Stimulated activated CD4-positive, alpha-beta T cell treated with anti-CD3 and anti-CD28 coated beads, Interleukin-12 subunit alpha, Interleukin-12 subunit beta, amount 100 ng/mL, for 24 hours (primary cell): ENCODE results near the gene DEF6.

Source experiments
- DNase-seq, 2 experiments: peaks; one replicate each; pipeline ENCODE4 v3.0.0-alpha.2; 2020; ENCODE audit warnings: low read depth in 2 of 2

The DEF6 gene

DNA sequence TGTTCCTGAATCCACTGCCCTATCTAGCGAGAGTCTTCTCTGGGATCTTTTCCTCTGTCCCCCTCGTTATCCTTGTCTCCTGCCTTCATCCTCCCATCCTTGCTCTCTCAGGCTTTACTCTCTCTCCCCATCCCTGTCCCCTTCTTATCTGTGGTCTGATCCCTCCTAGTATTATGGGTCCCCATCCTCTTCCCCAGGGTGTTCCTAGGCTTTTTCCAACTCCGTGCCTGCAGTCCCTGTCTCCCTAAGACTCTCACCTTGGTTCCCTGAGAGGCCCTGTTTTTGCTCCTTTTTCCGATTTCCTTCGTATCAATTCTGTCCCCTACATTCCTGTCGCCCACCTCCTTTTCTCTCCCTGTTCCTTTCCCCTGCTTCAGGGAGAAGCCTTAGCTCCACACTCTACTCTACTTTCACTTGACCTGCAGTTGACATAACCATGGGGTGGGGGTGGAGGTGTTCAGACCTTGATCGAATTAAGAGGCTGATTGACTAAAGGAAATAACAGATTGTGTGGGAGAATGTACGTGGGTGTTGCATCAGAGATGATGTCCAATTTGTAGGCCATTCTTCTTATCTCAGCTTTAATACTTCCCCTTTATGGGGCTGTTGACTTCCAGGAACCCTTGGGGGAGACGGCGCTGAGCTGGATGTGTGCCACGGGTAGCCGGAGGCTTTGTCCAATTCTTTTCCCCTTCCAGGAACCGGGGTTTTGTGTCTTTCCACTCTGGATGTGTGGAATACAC lies 45.6 kb downstream of the DEF6 start:
- DNase-seq = no peak

DNA sequence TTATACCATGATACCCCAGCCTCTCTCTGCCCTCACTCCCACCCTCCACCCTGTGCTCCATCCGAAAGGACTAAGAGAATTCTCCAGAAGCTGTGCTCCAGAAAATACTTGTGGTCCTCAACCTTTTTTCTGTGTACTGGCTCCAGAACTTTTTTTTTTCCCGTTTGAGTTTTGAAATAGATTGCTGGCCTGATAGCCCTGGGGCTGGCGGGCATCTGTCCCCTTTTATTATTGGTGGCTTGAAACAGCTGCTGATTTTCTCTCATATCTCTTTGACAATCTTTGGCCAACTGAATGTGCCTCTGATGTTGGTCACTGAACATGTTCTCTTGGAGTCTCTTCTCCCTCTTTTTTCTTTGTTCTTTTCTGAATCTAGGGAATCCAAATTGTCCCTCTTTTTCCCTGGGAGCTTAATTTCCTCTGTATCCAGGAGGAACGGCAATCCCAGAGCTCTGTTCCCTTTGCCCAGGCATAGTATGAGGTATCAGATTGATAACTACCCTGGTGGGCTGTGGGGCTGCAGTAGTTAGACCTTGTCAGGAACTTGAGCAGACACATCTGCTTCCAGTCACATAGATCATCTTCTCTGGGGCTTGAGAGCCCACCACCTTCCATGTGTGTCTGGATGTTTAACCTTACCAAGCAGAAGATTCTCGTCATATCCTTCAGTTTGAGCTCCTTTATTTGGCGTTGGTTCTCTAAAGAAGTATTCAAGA lies 46.4 kb downstream of the DEF6 start:
- no peak for DNase-seq

DNA sequence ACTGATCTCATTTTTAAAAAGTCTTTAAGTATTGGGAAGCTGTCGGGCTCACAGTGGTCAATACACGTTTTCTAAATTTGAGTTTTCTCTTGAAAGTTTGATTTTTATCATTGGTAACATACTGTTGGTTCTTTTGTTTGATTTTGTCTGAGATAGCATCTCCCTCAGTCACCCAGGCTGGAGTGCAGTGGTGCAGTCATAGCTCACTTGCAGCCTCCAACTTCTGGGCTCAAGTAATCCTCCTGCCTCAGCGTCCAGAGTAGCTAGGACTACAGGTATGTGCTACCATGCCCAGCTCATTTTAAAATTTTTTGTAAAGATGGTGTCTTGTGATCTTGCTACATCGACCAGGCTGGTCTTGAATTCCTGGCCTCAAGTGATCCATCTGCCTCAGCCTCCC lies 53.8 kb downstream of the DEF6 start:
- DNase-seq = no peak

DNA sequence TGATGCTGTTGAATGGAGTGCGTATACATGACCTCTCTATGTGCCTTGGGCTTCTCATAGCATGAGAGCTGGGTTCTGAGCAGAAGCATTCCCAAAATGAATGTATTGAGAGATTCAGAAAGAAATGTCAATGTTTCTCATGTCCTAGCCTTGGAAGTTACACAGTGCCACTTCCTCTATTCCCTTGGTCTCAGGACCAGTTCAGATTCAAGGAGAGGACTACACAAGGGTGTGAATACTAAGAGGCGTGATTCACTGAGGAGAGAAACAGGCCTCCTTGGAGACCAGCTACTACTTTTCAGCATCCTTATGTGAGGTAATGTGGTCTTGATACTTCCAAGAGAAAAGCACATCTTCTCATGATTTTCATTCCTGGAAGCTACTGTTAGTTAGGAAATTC lies 55.1 kb downstream of the DEF6 start:
- DNase-seq = no peak

DNA sequence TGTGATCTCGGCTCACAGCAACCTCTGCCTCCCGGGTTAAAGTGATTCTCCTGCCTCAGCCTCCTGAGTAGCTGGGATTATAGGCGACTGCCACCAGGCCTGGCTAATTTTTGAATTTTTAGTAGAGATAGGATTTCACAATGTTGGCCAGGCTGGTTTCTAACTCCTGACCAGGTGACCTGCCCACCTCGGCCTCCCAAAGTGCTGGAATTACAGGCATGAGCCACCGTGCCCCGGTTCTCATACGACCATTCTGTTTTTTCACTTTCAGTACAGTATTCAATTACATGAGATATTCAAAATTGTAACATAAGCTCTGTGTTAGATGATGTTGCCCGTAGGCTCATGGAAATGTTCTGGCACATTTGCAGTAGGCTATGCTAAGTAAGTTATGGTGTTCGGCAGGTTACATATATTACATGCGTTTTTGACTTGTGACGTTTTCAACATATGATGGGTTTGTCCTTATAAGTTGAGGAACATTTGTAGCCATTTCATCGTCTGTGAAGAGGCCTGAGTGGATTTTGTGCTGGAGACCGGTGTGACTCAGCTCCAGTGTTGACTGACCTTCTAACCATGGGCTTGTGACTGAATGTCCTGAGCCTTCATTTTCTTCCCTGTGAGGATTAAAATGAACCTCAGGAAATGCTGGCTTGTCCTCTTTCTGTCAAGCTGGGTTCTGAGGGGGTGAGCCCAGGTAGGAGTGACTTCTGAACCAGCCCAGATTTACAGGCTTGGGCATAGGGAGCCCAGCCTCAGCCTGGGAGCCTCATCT lies 56.9 kb downstream of the DEF6 start:
- DNase-seq = no peak

DNA sequence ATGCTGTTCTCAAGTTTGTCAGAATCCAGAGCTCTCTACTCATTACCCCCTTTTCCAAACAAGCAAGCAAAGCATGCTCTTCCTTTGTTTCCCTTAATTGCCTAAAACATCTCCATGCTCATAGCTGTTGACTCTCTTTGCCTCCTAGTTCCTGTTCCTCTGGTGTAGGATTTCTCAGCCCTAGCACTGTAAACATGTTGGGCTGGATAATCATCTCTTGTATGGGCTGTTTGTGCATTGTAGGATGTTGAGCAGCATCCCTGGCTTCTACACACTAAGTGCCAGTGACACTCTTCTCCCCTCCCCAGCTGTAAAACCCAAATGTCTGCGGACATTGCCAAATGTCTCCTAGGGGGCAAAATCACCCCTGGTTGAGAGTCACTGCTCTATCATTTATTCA lies 58.8 kb downstream of the DEF6 start:
- DNase-seq = no peak

DNA sequence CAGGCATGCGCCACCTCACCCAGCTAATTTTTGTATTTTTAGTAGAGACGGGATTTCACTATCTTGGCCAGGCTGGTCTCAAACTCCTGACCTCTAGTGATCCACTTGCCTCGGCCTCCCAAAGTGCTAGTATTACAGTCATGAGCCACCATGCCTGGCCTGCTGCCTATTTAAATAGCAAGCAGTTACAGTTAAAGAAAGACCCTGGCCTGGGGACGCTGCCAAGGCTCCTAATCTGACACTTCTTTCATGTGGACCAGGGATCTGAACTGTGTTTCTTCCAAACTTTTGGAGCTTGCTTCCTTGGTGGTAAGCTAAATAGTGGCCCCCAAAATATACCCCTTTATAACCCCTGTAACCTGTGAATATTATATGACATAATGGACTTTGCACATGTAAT lies 60.1 kb downstream of the DEF6 start:
- no peak for DNase-seq

DNA sequence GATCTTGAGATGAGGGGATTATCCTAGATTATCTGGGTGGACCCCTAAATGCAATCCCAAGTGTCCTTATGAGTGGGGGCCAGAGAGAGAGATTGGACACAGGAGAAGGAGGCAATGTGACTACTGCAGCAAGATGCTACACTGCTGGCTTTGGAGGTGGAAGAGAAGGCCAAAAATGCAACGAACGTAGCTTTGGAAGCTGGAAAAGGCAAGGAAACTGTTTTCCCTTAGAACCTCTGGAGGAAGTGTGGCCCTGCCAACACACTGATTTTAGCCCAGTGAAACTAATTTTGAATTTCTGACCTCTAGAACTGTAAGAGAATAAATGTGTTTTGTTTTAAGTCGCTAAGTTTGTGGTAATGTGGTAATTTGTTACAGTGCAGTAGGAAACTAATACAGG lies 60.5 kb downstream of the DEF6 start:
- no peak for DNase-seq

DNA sequence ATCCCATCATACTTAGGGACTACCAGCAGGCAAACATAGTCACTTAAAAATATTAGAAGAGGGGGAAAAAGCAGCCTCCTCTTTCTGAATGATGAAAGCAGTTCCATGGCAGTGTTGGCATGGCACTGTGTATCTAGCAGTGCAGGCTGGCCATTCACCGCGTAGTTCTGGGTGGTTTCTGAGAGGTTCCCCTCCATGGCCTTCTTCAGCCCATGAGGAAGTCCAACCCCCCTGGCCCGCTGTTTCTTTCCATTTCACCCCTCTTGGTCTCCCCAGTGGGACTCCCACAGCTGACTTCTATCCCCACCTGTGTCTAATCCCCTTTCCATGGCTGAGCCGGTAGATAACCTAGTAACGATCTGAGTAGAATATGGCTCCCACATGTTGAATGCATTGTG lies 61.7 kb downstream of the DEF6 start:
- no peak for DNase-seq

DNA sequence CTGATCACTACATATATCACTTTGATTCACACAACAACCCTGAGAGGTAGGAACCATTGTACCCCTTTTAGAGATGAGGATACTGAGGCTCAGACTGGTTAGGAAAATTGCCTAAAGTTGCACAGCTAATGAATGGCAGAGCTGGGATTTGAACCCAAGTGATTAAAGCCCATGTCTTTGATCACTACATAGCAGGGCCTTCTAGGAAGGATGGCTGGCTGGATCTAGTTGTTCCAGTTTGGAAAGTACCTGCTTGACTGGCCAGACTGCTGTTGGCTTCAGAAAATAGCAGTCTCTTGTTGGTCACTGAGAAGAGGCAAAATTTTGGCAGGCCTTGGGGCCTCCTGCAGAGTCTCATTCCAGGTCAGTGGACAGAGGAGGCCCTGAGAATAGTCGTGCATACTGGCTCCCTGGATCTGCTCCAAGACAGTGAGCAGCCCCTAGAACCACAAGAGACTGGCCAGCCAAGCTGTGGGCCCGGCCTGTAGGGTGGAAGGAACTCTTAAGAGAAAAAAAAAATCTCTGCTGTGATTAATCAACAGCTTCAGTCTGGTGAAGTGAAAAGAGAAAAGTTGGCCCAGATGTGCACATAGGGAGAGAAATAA lies 62.2 kb downstream of the DEF6 start:
- no peak for DNase-seq

DNA sequence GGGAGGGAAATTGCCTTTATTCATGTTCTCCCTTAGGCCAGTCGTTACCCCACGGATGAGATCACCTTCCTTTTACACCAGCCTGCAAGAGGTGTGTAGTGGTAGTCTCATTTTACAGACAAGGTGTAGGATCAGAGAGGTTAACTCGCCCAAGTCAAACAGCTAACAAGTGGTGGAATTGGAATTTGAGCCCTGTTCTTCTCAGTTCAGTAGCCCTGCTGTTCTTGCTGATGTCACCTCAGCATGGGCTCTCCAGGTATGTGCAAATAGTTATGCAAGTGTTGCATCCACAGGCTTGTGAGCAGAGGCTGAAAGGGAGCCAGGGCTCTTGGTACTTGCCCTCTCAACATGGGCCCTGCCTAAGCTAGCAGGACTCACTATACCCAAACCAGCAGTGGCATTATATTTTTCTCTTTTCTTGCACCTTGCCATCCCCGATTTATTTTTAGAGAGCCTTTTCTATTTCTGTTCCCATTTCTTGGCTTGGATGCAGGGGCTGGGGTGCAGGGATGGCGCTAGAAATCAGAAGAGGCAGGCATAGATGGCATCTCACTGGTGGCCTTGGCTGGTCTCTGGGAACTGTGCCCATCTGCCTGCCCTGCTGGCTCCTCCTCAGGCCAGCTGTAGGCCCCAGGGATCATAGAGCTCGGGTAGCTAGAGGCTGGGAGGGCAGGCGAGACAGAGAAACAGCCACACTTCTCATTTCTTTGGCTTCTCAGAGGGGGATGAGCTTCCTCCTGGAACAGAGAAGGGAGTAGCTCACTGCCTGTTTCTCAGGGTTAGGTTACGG lies 62.9 kb downstream of the DEF6 start:
- no peak for DNase-seq

DNA sequence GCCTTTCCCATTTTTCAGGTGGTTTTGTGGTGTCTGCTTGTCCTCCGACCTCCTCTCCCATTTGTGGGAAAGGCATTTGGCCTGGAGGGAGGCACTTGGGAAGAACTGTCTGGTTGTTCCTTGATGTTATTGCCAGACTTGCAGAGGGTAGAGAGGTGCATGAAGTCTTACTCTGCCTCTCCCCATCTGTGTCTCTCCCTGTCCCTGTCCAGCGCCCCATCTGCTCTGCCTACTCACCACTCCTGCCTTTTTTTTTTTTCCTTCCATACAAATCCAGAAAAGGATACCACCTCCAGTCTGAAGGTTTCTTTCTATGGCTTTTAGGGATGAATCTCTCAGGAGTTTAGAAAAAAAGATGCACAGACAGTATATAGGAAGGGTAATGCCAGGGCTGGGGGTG lies 64.6 kb downstream of the DEF6 start:
- no peak for DNase-seq

DNA sequence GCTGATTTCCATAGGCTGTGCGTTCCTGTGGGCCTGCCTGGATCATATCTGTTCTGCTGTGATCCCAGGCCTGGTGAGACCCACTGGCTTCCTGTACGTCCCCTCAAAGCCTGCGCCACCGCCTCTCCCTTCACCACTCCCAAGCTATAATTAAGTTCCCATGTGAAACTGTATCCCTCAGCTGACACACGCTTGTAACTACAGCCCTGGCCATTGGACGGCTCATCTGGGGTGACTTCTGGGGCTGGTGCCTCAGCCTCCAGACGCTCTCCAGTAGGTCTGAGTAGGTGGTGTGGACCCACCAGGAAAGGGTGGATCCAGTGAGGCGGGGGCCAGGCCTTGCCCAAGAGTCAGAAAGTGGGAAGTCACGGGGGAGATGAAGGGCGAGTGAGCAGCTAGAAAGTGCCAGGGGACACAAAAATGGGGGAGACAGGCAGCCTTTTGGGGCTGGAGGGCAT lies 65.7 kb downstream of the DEF6 start:
- no peak for DNase-seq

DNA sequence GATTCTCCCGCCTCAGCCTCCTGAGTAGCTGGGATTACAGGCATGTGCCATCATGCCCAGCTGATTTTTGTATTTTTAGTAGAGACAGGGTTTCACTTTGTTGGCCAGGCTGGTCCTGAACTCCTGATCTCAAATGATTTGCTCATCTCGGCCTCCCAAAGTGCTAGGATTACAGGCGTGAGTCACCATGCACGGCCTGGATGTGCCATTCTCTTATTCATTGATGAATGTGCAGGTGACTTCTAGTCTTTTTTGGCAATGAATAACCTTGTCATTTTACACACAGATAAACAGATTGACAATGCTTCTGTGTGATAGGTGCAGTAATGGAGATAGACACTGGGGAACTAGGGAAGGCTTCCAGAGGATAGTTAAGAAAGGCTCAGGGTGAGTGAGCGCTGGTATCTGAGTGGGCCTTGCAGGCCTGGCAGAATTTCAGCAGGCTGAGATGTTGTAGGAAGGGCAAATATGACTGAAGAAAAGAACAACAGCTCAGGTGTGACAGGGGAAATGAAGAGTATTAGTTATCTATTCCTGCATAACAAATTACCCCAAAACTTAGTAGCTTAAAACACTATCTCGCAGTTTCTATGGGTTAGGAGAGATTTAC lies 68.1 kb downstream of the DEF6 start:
- DNase-seq = no peak

DNA sequence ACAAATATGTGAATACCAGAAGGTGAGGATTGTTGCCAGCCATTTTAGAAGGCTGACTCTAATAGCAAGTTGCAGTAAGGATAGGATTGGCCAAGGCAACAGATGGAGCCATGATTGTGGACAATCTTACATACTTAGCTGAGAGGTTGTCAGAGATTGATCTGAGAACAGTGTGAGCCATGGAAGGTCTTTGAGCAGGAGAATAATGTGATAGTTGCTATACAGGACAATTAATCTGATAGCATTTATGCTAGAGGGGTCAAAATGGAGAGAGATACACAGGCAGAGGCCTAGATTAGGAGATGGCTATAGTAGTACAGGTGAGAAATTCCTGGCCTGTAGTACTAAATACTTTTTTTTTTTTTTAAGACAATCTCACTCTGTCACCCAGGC lies 68.6 kb downstream of the DEF6 start:
- no peak for DNase-seq

DNA sequence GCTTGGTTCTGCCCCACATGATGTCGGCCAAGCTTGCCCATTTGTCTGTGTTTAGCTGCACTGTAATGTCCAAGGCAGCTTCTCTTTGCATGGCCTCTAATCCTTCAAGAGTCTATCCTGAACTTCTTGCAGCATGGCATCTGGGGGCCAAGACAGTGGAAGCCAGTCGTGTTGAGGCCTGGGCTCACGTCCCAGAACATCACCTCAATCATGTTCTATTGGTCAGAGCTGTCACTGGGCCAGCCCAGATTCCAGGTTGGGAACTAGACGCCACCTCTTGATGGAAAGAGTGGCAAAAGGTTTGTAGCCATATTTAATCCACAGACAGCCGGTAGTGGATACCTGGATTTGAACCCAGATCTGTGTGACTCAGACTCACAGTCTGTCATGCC lies 70.0 kb downstream of the DEF6 start:
- DNase-seq = no peak

DNA sequence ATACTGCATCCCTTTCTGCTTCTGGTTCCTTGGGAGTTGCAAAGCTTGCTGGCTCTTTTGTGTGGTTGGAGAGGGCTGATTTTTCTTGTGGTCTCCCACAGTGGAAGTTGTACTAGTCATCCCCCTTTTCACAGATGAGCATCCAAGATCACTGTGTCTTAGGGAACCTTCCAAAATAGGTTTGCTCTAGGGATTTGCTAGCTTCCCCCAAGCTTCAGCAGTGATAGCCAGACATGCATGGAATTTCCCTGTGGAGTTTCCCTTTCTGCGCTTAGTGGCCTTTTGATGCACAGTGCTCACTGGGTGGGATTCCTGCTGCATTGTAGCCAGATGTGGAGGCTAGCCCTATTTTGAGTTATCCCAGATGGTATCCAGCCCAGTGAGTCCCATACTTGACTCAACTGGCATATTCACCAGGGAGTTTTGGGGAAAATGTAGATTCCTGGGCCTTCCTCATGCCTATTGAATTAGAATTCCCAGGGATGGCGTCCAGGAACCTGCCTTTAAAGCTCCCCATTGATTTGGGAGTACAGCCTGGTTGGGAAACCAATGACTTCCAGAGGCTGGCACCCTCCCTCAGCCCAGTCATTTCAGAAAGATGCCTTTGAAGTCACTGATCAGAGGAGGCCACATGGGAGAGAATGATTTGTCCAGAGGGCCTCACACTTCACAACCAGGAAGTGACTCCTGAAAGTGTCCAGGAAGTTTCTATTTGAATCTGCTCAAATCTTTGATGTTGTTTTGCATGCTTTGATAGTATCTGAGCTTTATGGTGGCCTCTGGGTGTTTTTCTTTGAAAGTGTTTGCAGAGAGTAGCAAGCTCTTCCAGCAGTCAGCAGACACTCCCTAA lies 70.6 kb downstream of the DEF6 start:
- DNase-seq = peak in 1 of 2 experiments; percentile 22

DNA sequence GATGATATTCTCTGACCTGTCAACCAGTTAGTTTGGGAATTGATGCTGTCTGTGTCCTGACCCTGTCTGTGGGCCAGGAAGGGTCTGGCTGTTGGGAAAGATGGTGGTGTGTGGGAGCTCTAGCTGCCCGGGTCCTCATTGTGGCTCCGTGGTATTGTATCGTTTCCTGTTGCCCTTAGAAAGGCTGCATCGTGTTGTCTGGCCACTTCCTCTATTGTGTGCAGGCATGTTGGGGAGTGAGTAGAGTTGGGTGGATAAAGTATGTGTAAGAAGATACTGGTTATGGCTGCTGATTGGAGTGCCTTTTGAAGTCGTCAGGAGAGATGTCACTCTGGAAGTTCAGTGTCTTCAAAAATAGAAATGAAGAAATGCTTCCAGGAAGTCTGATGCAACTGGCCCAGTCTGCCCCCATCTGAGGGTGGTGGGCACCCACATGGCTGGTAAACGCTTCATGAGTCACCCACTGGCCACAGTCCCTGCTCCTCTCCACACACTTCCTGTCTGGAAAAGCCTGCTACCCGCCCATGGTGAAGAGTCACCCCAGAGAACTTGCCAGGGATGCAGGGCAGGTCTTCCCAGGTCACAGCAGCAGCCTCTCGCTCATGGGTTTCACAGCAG lies 72.6 kb downstream of the DEF6 start:
- peak in 1 of 2 experiments; percentile 35 for DNase-seq

DNA sequence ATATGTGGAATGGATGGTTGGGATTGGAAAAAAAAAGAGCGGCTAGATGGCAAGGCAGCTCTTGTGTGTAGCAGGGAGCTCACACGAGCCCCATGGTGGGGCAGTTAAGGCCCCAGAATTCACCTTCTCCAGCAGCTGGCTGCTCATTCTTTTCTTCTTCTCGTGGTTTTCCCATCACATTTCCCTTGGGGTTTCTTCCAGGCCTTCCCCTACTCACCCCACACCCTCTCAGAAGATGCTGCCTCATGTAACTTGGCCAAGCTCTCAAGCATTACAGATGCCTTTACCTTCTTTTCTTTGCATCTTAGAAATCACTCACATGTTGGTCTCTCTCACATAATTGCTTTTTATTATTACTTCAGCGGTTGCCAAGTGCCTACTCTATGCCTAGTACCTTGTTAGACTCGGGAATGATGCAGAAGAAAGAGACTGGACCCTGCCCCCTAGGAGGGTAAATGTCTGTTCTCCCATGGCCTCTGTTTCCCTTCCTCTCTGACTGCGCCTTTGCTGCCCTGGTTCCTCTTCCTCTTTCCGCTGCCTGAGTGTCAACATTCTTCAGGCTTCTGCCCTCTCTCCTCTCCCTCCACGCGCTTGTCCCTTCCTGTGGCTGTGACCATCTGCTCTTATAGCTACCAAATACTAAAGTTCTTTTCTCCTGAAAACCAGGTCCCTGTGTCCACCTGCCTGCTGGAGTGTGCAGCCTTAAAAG lies 73.3 kb downstream of the DEF6 start:
- no peak for DNase-seq
